Type B pancreatic cell (in vitro differentiated cells): ENCODE results near the gene KCNIP2. TPM values are rescaled to one million over a fixed set of nuclear protein-coding genes. Genes with fewer than 3 reads are reported as not detected.

ENCODE experiments used
- DNase-seq: peaks from one replicate; pipeline ENCODE4 v3.0.0; 2021; ENCODE audit warnings: mixed read lengths; ENCODE audit not compliant: unreplicated experiment; ENCODE audit errors: extremely low spot score
- H3K27ac Mint-ChIP-seq: 2 replicates; pipeline ENCODE4 v1.8.0; 2021; ENCODE audit warnings: mild to moderate bottlenecking, mixed read lengths
- H3K27me3 Mint-ChIP-seq: 2 replicates; pipeline ENCODE4 v1.8.0; 2021; ENCODE audit warnings: mixed read lengths
- H3K36me3 Mint-ChIP-seq: 2 replicates; pipeline ENCODE4 v1.8.0; 2021; ENCODE audit warnings: mixed read lengths
- H3K4me1 Mint-ChIP-seq: one replicate; pipeline ENCODE4 v1.8.0; 2021; ENCODE audit warnings: mixed read lengths; ENCODE audit not compliant: unreplicated experiment
- H3K4me3 Mint-ChIP-seq: 2 replicates; pipeline ENCODE4 v1.8.0; 2021; ENCODE audit warnings: mild to moderate bottlenecking, mixed read lengths
- H3K9me3 Mint-ChIP-seq: 2 replicates; pipeline ENCODE4 v1.8.0; 2021; ENCODE audit warnings: mixed read lengths
- CTCF ChIP-seq: fragments of 200-600 bp; sonication (generic); conservative IDR thresholded peaks from 2 replicates; pipeline ENCODE4 v1.5.0; 2021; ENCODE audit warnings: antibody characterized with exemption, mild to moderate bottlenecking
- total RNA-seq: library from RNA; stranded (reverse); gene quantifications from 2 replicates; pipeline ENCODE4 v1.2.1, GENCODE V29; 2021; ENCODE audit warnings: low replicate concordance

Gene KCNIP2
- total RNA-seq, 1 donor from 2014 or later, result 4.9 TPM

- Mint-ChIP-seq H3K27ac (peak overlapping the region; percentile 96), H3K27me3 (peaks cover 2% of the 10 kb centered on the region), H3K9me3 (no peaks in the 10 kb centered on the region), H3K4me3 (peak overlapping the region; percentile 87), H3K4me1 (peaks cover 29% of the 10 kb centered on the region), H3K36me3 (no peaks in the 10 kb centered on the region)
- no peak for TF ChIP-seq CTCF
- peak; percentile 92 for DNase-seq
Observed at GRCh38 chr10:101830322-101831168, 13.1 kb downstream of the KCNIP2 start.

DNA sequence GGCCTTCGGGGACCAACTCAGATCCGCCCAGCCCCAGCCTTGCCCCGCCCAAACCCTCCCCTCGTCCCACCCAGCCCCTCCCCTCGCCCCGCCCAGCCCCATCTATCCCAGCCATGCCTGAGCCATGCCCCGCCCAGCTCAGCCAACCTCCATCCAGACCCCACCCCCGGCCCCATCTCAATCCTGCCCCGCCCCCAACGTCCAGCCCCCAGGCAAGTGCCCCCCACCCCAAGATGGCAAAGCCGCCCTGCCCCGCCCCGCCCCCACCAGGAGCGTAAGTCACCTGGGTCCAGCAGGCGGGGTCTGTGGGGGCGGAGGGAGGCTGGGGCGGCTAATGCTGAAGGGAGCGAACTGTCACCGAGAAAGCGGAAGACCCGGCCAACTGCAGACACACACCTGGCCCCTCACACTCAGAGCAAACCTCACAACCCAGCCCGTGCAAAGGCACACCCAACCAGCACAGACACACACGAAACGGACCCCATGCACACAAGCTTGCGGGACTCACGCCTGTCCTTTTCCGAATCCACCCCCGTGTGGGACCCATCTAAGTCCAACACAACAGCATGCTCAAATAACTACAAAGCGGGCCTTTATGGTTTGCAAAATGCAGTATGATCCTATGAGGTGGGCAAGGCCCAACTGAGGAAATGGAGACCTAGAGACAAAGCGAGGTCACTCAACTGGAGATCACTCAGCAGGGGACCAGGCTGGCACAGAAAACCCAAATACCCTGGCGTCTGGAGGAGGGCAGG lies 13.9 kb downstream of the KCNIP2 start:
- DNase-seq, result no peak
- H3K27ac Mint-ChIP-seq, result peak overlapping the region; percentile 96
- no peaks in the 10 kb centered on the region for H3K36me3 Mint-ChIP-seq
- H3K4me3 Mint-ChIP-seq, result peak overlapping the region; percentile 87
- no peak for TF ChIP-seq CTCF
- peaks cover under 1% of the 10 kb centered on the region for H3K27me3 Mint-ChIP-seq
- H3K4me1 Mint-ChIP-seq, result peaks cover 29% of the 10 kb centered on the region
- no peaks in the 10 kb centered on the region for H3K9me3 Mint-ChIP-seq

DNA sequence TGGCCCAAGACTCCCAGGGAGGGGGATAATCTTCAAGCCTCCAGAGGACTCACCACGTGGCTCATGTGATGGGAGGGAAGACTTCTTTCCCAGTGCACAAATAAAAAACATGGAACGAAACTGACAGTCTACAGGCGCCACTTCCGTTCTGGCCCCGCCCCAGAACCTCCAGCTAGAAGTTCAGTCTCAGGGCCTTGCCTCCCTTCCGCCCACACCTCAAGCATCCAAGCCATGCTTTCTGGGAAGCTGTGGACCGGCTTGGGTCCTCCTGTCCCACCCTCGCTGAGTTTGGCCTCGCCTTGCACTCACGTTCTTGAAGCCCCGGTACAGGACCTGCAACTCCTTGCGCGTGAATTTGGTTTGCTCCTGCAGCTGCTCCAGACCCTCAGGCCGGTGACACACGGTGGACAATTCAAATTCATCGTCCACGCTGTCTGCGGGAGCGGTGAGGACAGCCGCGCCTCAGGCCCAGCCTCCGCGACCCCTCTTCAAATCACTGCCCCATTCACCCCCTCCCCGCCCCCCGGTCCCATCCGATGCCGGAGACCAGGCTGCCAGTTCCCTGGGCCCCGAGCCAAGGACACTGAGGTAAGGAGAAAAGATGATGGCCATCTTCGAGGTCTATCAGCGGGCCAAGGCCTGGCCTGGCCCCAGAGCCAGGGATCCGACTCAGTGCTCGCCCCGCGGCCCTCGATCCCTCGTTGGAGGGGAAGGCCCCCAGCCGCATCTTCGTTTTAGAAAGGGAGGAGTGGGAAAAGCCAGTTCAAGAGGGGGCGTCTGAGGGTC lies 14.6 kb downstream of the KCNIP2 start:
- no peak for TF ChIP-seq CTCF
- Mint-ChIP-seq H3K27ac (no peak overlapping the region), H3K27me3 (no peaks in the 10 kb centered on the region), H3K4me1 (peaks cover 29% of the 10 kb centered on the region), H3K36me3 (no peaks in the 10 kb centered on the region), H3K4me3 (peak overlapping the region; percentile 5), H3K9me3 (no peaks in the 10 kb centered on the region)
- no peak for DNase-seq

GRCh38 chr10:101827919-101828600 lies 15.5 kb downstream of the KCNIP2 start:
- no peaks in the 10 kb centered on the region for H3K27me3 Mint-ChIP-seq
- no peak for DNase-seq
- H3K9me3 Mint-ChIP-seq, result no peaks in the 10 kb centered on the region
- TF ChIP-seq CTCF, result no peak
- H3K27ac Mint-ChIP-seq, result no peak overlapping the region
- no peak overlapping the region for H3K4me3 Mint-ChIP-seq
- H3K36me3 Mint-ChIP-seq, result no peaks in the 10 kb centered on the region
- peaks cover 24% of the 10 kb centered on the region for H3K4me1 Mint-ChIP-seq

- peaks cover 20% of the 10 kb centered on the region for H3K4me1 Mint-ChIP-seq
- peaks cover under 1% of the 10 kb centered on the region for H3K36me3 Mint-ChIP-seq
- H3K4me3 Mint-ChIP-seq, result peak overlapping the region; percentile 44
Observed at GRCh38 chr10:101826852-101827434, 16.7 kb downstream of the KCNIP2 start.

More at GRCh38 chr10:101826852-101827434, 16.7 kb downstream of the KCNIP2 start:
- TF ChIP-seq CTCF, result no peak
- Mint-ChIP-seq H3K27ac (peak overlapping the region; percentile 39), H3K27me3 (no peaks in the 10 kb centered on the region), H3K9me3 (no peaks in the 10 kb centered on the region)
- DNase-seq, result no peak
